Mesodermal cell (in vitro differentiated cells): ENCODE results near the gene NUDT17.
"Not testable (repeated sequence)": the region's sequence is repeated elsewhere in the genome, so short reads cannot be mapped to it uniquely, and the experiment has no call there.

Experiments used
- H3K27ac ChIP-seq: 2 replicates; pipeline ENCODE4 v1.7.0; 2013; ENCODE audit warnings: mild to moderate bottlenecking, low read depth, low read length, moderate library complexity; ENCODE audit not compliant: severe bottlenecking
- H3K36me3 ChIP-seq: 2 replicates; pipeline ENCODE4 v1.7.1; 2013; ENCODE audit warnings: mild to moderate bottlenecking, low read length, moderate library complexity; ENCODE audit not compliant: control insufficient read depth, insufficient read depth
- H3K4me1 ChIP-seq: one replicate; pipeline ENCODE4 v1.7.1; 2013; ENCODE audit warnings: mild to moderate bottlenecking, low read length; ENCODE audit not compliant: insufficient read depth, control insufficient read depth, poor library complexity, severe bottlenecking
- H3K4me3 ChIP-seq: 2 replicates; pipeline ENCODE4 v1.7.0; 2013; ENCODE audit warnings: low read length, control low read depth, mild to moderate bottlenecking; ENCODE audit not compliant: insufficient read depth, poor library complexity, severe bottlenecking; ENCODE audit errors: extremely low read depth
- H3K9me3 ChIP-seq: 2 replicates; pipeline ENCODE4 v1.7.1; 2013; ENCODE audit warnings: mild to moderate bottlenecking, low read length, moderate library complexity; ENCODE audit not compliant: control insufficient read depth
- WGBS, 2 experiments: methylation state at CpG; one replicate each; pipeline ENCODE4 v1.1.5; 2013; ENCODE audit warnings: missing lambda C conversion rate in 2 of 2; ENCODE audit not compliant: insufficient coverage in 2 of 2; 5-methylcytosine and 5-hydroxymethylcytosine counted together

The NUDT17 gene

DNA sequence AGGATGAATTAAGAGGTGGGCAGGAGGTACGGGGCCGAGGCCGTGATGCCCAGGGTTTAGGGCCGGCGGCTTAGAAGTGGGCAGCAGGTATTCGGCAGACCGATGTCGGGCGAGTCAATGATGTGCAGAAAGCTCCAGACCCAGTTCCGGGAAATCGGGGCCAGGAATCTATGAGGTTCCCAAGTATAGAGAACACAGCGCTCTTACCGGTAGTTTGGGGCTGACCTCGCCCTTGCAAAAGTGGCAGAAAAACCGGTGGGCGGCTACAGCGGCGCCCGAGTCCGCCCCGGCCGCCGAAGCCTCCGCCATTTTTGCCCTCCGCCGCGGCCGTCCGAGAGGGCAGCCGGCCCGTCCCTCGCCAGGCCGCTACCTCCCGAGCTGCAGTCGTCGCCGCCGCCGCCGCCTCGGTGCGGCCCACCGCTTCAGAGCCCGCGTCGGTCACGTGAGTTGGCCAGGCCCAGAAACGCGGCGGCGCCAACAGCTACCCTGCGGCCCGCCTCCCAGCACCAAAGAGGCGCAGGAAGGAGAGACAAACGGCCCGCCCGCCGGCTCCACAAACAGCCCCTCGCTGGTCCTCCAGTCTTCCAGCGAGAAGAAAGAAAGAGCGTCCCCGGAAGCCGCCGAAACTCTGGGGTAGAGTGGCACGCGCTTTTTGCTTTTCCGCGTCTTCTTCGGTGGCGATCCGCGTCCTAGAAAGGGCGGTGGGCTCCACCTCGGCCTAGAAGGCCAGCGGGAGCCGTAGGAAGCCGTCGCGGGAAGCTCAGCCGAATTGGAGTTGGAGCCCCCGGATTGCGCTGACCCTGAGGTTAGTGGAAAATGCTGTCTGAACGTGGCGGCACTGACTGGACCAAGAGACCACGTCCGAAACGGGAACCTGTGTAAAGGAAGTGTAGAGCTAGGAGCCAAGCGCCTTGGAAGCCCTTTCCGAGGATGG is 21.6 kb upstream of the NUDT17 start, which contains the start of the genes POLR3C and RNF115:
POLR3C (plus strand) TSS at position 636 of the 934 bp plus-strand sequence. CDS start 1,577 bp downstream, outside the sequence.
RNF115 (minus strand) TSS at position 531 of the 934 bp plus-strand sequence; CDS start at position 309, 222 bp downstream.
- H3K4me1 ChIP-seq = no peaks in the 10 kb centered on the region
- peak within 1 kb of the TSS; percentile 96 for H3K27ac ChIP-seq
- peaks cover 37% of the 10 kb centered on the region for H3K36me3 ChIP-seq
- H3K9me3 ChIP-seq = no peaks in the 10 kb centered on the region
- 0% methylated on average over 68 to 85 of the region's 89 CpGs for WGBS, 2 experiments
- peak within 1 kb of the TSS; percentile 79 for H3K4me3 ChIP-seq

GRCh38 chr1:145824499-145824842 is 21.0 kb upstream of the NUDT17 start:
- Histone ChIP-seq H3K27ac (peak overlapping the region; percentile 96), H3K4me1 (no peaks in the 10 kb centered on the region), H3K36me3 (peaks cover 39% of the 10 kb centered on the region), H3K4me3 (peak overlapping the region; percentile 79), H3K9me3 (no peaks in the 10 kb centered on the region)
- 0% methylated on average over 1 to 4 of the region's 7 CpGs for WGBS, 2 experiments

- H3K4me3 ChIP-seq = no peak overlapping the region
- no peaks in the 10 kb centered on the region for H3K9me3 ChIP-seq
- H3K36me3 ChIP-seq = peaks cover 54% of the 10 kb centered on the region
- no peak overlapping the region for H3K27ac ChIP-seq
- WGBS, 2 experiments = no CpG with 5 or more reads among the region's 2 CpGs
- no peaks in the 10 kb centered on the region for H3K4me1 ChIP-seq
These were observed 19.4 kb upstream of the NUDT17 start for GRCh38 chr1:145826030-145826429.

DNA sequence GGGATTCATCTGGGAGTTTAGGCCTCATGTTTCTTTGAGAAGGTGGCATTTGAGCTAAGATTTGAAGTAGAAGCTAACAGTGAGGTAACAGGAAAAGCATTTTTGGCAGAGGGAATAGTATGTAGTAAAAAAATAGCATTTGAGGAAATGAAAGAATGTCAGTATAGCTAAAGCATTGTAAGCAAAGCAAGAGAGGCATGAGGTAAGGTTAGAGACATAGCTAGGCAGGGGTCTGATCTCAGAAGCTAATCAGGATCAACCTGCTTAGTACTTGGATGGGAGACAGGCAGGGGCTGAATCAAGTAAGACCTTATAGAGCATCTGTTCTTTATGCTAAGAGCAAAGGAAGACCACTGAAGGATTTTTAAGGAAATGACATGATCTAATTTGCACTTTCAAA is 17.5 kb upstream of the NUDT17 start:
- Histone ChIP-seq H3K36me3 (peaks cover 73% of the 10 kb centered on the region), H3K4me1 (no peaks in the 10 kb centered on the region), H3K9me3 (no peaks in the 10 kb centered on the region), H3K4me3 (no peak overlapping the region), H3K27ac (no peak overlapping the region)

GRCh38 chr1:145828367-145829026 is 16.9 kb upstream of the NUDT17 start:
- Histone ChIP-seq H3K36me3 (peaks cover 78% of the 10 kb centered on the region), H3K27ac (no peak overlapping the region), H3K4me1 (no peaks in the 10 kb centered on the region), H3K4me3 (no peak overlapping the region), H3K9me3 (no peaks in the 10 kb centered on the region)

- not testable (repeated sequence) for H3K4me1 ChIP-seq, H3K27ac ChIP-seq, H3K4me3 ChIP-seq, H3K9me3 ChIP-seq
- H3K36me3 ChIP-seq = peaks cover 98% of the 10 kb centered on the region
- WGBS, 2 experiments = 92% methylated on average over 2 of the region's 2 CpGs; no CpG with 5 or more reads in 1 of the 2 experiments
These were observed 14.6 kb upstream of the NUDT17 start for GRCh38 chr1:145830810-145831209.

- H3K4me1 ChIP-seq = no peaks in the 10 kb centered on the region
- H3K4me3 ChIP-seq = no peak overlapping the region
- 100% methylated on average over 1 of the region's 1 CpG; no CpG with 5 or more reads in 1 of the 2 experiments for WGBS, 2 experiments
- H3K27ac ChIP-seq = no peak overlapping the region
- peaks cover 99% of the 10 kb centered on the region for H3K36me3 ChIP-seq
- no peaks in the 10 kb centered on the region for H3K9me3 ChIP-seq
These were observed 7.8 kb upstream of the NUDT17 start for GRCh38 chr1:145837656-145838055.

DNA sequence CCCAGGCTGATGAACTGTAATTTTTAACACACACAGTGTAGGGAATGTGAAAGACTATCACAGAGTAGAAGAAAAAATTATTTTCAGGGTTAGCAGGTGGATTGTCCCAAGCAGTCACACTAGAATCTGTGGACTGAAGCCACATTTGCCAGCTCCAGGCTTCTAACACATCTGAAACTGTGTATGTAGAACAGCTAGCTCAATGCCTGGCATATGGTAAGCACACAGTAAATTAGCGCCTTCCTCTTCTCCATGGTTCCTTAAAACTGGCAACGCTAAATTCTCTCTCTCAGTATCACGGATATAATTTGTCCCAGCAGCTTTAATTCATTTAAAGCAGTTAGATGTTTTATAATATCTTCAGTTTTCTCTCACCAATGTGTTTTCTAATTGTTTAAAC is 2.4 kb upstream of the NUDT17 start:
- H3K4me1 ChIP-seq = no peaks in the 10 kb centered on the region
- no peak overlapping the region for H3K4me3 ChIP-seq
- 100% methylated on average over 1 of the region's 3 CpGs; no CpG with 5 or more reads in 1 of the 2 experiments for WGBS, 2 experiments
- H3K9me3 ChIP-seq = no peaks in the 10 kb centered on the region
- peaks cover 60% of the 10 kb centered on the region for H3K36me3 ChIP-seq
- H3K27ac ChIP-seq = no peak overlapping the region

DNA sequence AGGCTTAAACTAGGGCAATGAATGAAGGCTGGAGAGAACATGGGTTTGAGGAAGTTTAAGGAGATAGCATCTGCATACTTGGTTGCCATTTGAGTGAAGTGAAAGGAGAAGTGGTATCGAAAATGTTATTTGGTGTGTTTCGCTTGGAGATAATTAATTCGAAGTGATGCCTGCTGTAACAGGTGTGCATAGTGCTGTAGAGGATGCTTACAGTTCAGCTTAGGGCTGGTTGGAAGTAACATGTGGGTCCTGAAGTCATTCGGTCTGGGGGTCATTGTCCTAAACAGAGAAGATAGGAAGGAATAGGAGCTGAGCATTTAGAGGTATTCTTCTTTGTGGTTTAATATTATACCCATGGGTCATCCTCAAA is 301 bp upstream of the NUDT17 start:
- H3K36me3 ChIP-seq = peaks cover 60% of the 10 kb centered on the region
- no peaks in the 10 kb centered on the region for H3K9me3 ChIP-seq
- no peak overlapping the region for H3K27ac ChIP-seq
- WGBS, 2 experiments = 20 to 26% methylated on average over 4 of the region's 4 CpGs
- H3K4me1 ChIP-seq = peaks cover 5% of the 10 kb centered on the region
- peak overlapping the region; percentile 48 for H3K4me3 ChIP-seq

DNA sequence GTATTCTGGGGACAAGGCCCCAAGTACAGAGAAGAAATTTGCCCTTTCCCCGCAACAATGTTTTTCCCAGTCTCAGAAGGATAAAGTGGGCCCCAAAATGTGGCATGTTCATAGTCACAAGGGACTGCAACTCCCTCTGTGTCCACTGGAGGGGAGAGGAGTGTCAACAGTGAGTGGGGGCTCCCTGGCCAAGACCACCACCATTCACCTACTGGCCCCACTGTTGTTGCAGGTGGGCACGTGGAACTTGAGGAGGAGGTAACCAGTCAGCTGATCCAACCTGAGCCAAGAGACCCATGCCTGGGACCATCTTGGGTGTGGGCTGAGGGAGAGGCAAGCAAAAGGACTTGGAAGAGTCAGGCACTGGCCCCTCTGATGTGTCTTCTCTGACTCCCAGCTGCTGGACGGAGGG is 777 bp downstream of the NUDT17 start:
- WGBS, 2 experiments = 100% methylated on average over 2 of the region's 3 CpGs
- Histone ChIP-seq H3K4me3 (peak overlapping the region; percentile 48), H3K36me3 (peaks cover 60% of the 10 kb centered on the region), H3K4me1 (peaks cover 9% of the 10 kb centered on the region), H3K9me3 (no peaks in the 10 kb centered on the region), H3K27ac (peak overlapping the region; percentile 19)

DNA sequence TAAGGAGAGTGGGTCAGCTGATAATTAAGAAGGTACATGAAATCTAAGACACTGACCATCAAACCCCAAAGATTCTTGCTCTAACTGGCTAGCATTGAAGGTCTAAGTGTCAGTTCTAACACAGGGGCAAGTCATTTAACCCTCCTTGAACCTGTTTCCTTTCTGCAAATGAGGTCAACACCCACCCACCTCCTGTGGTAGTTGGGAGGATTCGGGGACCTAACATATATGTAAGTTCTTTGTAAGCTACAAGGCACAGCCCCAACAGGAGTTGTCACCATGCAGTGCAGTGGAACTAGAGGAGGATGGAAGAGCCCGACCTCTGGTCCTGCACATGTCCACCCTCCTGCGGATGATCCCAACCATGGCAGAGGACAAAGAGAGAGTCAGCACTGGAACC is 2.4 kb downstream of the NUDT17 start:
- Histone ChIP-seq H3K4me1 (peaks cover 9% of the 10 kb centered on the region), H3K36me3 (peaks cover 61% of the 10 kb centered on the region), H3K4me3 (no peak overlapping the region), H3K27ac (no peak overlapping the region), H3K9me3 (no peaks in the 10 kb centered on the region)
- 92 to 97% methylated on average over 2 to 3 of the region's 3 CpGs for WGBS, 2 experiments
